IgD-negative memory B cell (primary cell): ENCODE results near the gene HPD. TPM values are rescaled to one million over a fixed set of nuclear protein-coding genes. Genes with fewer than 3 reads are reported as not detected.

Experiments used
- H3K27ac Mint-ChIP-seq, 3 donors: one replicate each; pipeline ENCODE4 v1.8.0; 2020 to 2022; ENCODE audit warnings: mild to moderate bottlenecking in 3 of 3, mixed read lengths in 3 of 3, moderate library complexity in 1 of 3
- H3K27me3 Mint-ChIP-seq: one replicate; pipeline ENCODE4 v1.8.0; 2021; ENCODE audit warnings: mixed read lengths
- H3K36me3 Mint-ChIP-seq: one replicate; pipeline ENCODE4 v1.8.0; 2020; ENCODE audit warnings: mild to moderate bottlenecking, mixed read lengths
- H3K4me1 Mint-ChIP-seq, 3 donors: one replicate each; pipeline ENCODE4 v1.8.0; 2020 to 2022; ENCODE audit warnings: mixed read lengths in 3 of 3, mild to moderate bottlenecking in 1 of 3
- H3K4me3 Mint-ChIP-seq, 4 donors: one replicate each; pipeline ENCODE4 v1.8.0; 2020 to 2022; ENCODE audit warnings: mild to moderate bottlenecking in 4 of 4, mixed read lengths in 4 of 4, moderate library complexity in 3 of 4
- H3K9me3 Mint-ChIP-seq, 3 donors: one replicate each; pipeline ENCODE4 v1.8.0; 2020 to 2021; ENCODE audit warnings: mixed read lengths in 3 of 3, mild to moderate bottlenecking in 1 of 3
- polyA plus RNA-seq: library from polyadenylated mRNA; unstranded; fragments of 300-500 nt; fragmentation: Illumina TruSeq; gene quantifications from one replicate; pipeline ENCODE4 v1.2.3, GENCODE V29; 2021

The HPD gene
- polyA plus RNA-seq, 1 donor from 2014 or later = not detected

GRCh38 chr12:121812921-121813896 is 45.5 kb downstream of the HPD start:
- Mint-ChIP-seq H3K27me3 (no peaks in the 10 kb centered on the region), H3K36me3 (peaks cover 6% of the 10 kb centered on the region), H3K4me1 (peaks cover 11 to 29% (median 18%) of the 10 kb centered on the region in 3 donors), H3K27ac (peak overlapping the region; percentile 63 to 88 (median 86)), H3K4me3 (peak overlapping the region; percentile 71 to 90 (median 82)), H3K9me3 (no peaks in the 10 kb centered on the region)

- peaks cover 6% of the 10 kb centered on the region for H3K36me3 Mint-ChIP-seq
- H3K4me1 Mint-ChIP-seq = peaks cover 14 to 30% (median 22%) of the 10 kb centered on the region in 3 donors
- peak overlapping the region in 2 of 3 donors; percentile 86 to 88 for H3K27ac Mint-ChIP-seq
- H3K9me3 Mint-ChIP-seq = no peaks in the 10 kb centered on the region
- peak overlapping the region; percentile 71 to 91 (median 84) for H3K4me3 Mint-ChIP-seq
- H3K27me3 Mint-ChIP-seq = no peaks in the 10 kb centered on the region
Measured at GRCh38 chr12:121812320-121812871, 46.3 kb downstream of the HPD start.

- Mint-ChIP-seq H3K4me3 (peak overlapping the region; percentile 75 to 91 (median 84)), H3K27me3 (no peaks in the 10 kb centered on the region), H3K36me3 (peaks cover 6% of the 10 kb centered on the region), H3K4me1 (peaks cover 15 to 32% (median 22%) of the 10 kb centered on the region in 3 donors), H3K9me3 (no peaks in the 10 kb centered on the region), H3K27ac (peak overlapping the region; percentile 39 to 88 (median 86))
Measured at GRCh38 chr12:121811434-121812319, 47.0 kb downstream of the HPD start.

- Mint-ChIP-seq H3K27me3 (no peaks in the 10 kb centered on the region), H3K9me3 (no peaks in the 10 kb centered on the region), H3K27ac (peak overlapping the region in 2 of 3 donors; percentile 69 to 88), H3K4me3 (peak overlapping the region; percentile 67 to 91 (median 78)), H3K36me3 (peaks cover 6% of the 10 kb centered on the region), H3K4me1 (peaks cover 21 to 35% (median 25%) of the 10 kb centered on the region in 3 donors)
Measured at GRCh38 chr12:121810833-121811433, 47.7 kb downstream of the HPD start.

GRCh38 chr12:121810234-121810817 is 48.3 kb downstream of the HPD start:
- H3K36me3 Mint-ChIP-seq = peaks cover 6% of the 10 kb centered on the region
- H3K27ac Mint-ChIP-seq = peak overlapping the region in 2 of 3 donors; percentile 69 to 88
- peaks cover 21 to 38% (median 27%) of the 10 kb centered on the region in 3 donors for H3K4me1 Mint-ChIP-seq
- peak overlapping the region in 1 of 4 donors; percentile 67 for H3K4me3 Mint-ChIP-seq
- no peaks in the 10 kb centered on the region for H3K27me3 Mint-ChIP-seq
- no peaks in the 10 kb centered on the region for H3K9me3 Mint-ChIP-seq

GRCh38 chr12:121809712-121810116 is 48.9 kb downstream of the HPD start:
- peaks cover 6% of the 10 kb centered on the region for H3K36me3 Mint-ChIP-seq
- peak overlapping the region in 1 of 4 donors; percentile 82 for H3K4me3 Mint-ChIP-seq
- no peaks in the 10 kb centered on the region for H3K27me3 Mint-ChIP-seq
- H3K27ac Mint-ChIP-seq = peak overlapping the region in 1 of 3 donors; percentile 58
- H3K4me1 Mint-ChIP-seq = peaks cover 21 to 38% (median 27%) of the 10 kb centered on the region in 3 donors
- no peaks in the 10 kb centered on the region for H3K9me3 Mint-ChIP-seq

GRCh38 chr12:121808623-121809022 is 50.0 kb downstream of the HPD start:
- H3K9me3 Mint-ChIP-seq = no peaks in the 10 kb centered on the region
- H3K4me1 Mint-ChIP-seq = peaks cover 21 to 36% (median 27%) of the 10 kb centered on the region in 3 donors
- H3K27ac Mint-ChIP-seq = peak overlapping the region in 2 of 3 donors; percentile 47 to 95
- H3K36me3 Mint-ChIP-seq = peaks cover 4% of the 10 kb centered on the region
- H3K4me3 Mint-ChIP-seq = peak overlapping the region; percentile 12 to 82 (median 42)
- no peaks in the 10 kb centered on the region for H3K27me3 Mint-ChIP-seq

GRCh38 chr12:121807642-121808347 is 50.9 kb downstream of the HPD start:
- peak overlapping the region; percentile 68 to 92 (median 86) for H3K4me3 Mint-ChIP-seq
- H3K9me3 Mint-ChIP-seq = no peaks in the 10 kb centered on the region
- H3K27me3 Mint-ChIP-seq = no peaks in the 10 kb centered on the region
- peak overlapping the region; percentile 89 to 95 (median 91) for H3K27ac Mint-ChIP-seq
- H3K4me1 Mint-ChIP-seq = peaks cover 21 to 29% (median 24%) of the 10 kb centered on the region in 3 donors
- H3K36me3 Mint-ChIP-seq = peaks cover 2% of the 10 kb centered on the region

- Mint-ChIP-seq H3K4me3 (peak overlapping the region; percentile 89 to 97 (median 95)), H3K9me3 (no peaks in the 10 kb centered on the region), H3K27ac (peak overlapping the region; percentile 95 to 97 (median 97)), H3K27me3 (no peaks in the 10 kb centered on the region), H3K4me1 (peaks cover 24 to 27% (median 24%) of the 10 kb centered on the region in 3 donors), H3K36me3 (peaks cover 2% of the 10 kb centered on the region)
Measured at GRCh38 chr12:121806546-121807423, 51.9 kb downstream of the HPD start.

GRCh38 chr12:121806009-121806545 is 52.6 kb downstream of the HPD start:
- H3K9me3 Mint-ChIP-seq = no peaks in the 10 kb centered on the region
- peaks cover 22 to 26% (median 23%) of the 10 kb centered on the region in 3 donors for H3K4me1 Mint-ChIP-seq
- no peaks in the 10 kb centered on the region for H3K27me3 Mint-ChIP-seq
- peak overlapping the region; percentile 89 to 97 (median 95) for H3K4me3 Mint-ChIP-seq
- H3K27ac Mint-ChIP-seq = peak overlapping the region; percentile 95 to 97 (median 97)
- H3K36me3 Mint-ChIP-seq = peaks cover 3% of the 10 kb centered on the region

GRCh38 chr12:121805171-121806008 is 53.3 kb downstream of the HPD start:
- Mint-ChIP-seq H3K27ac (peak overlapping the region; percentile 95 to 97 (median 97)), H3K4me3 (peak overlapping the region; percentile 89 to 97 (median 95)), H3K27me3 (no peaks in the 10 kb centered on the region), H3K4me1 (peaks cover 17 to 20% (median 18%) of the 10 kb centered on the region in 3 donors), H3K9me3 (no peaks in the 10 kb centered on the region), H3K36me3 (peaks cover 3% of the 10 kb centered on the region)
